ENCODE measurements around the gene PKN3. TPM values are rescaled to one million over a fixed set of nuclear protein-coding genes. Genes with fewer than 3 reads are reported as not detected.

PKN3 gene
- total RNA-seq, 1 donor from 2014 or later = 3.1 TPM

- no peaks in the 10 kb centered on the region for H3K36me3 ChIP-seq (ENCODE audit: insufficient read depth, low read length)
- H3K27ac ChIP-seq (ENCODE audit: low read depth, low read length) = no peak overlapping the region
- Mint-ChIP-seq H3K4me3 (ENCODE audit: unreplicated experiment) (peak overlapping the region; percentile 83), H3K36me3 (ENCODE audit: low read depth, unreplicated experiment) (no peaks in the 10 kb centered on the region), H3K9me3 (ENCODE audit: unreplicated experiment) (no peaks in the 10 kb centered on the region), H3K27ac (ENCODE audit: unreplicated experiment) (no peak overlapping the region), H3K4me1 (ENCODE audit: low read depth, unreplicated experiment) (peaks cover 2% of the 10 kb centered on the region), H3K27me3 (ENCODE audit: low read depth, unreplicated experiment) (no peaks in the 10 kb centered on the region)
- H3K79me2 ChIP-seq (ENCODE audit: insufficient read depth, low read length) = no peaks in the 10 kb centered on the region
- no peaks in the 10 kb centered on the region for H3K27me3 ChIP-seq (ENCODE audit: insufficient read depth, low read length)
- no peaks in the 10 kb centered on the region for H3K4me1 ChIP-seq (ENCODE audit: insufficient read depth, low read length)
- H2AFZ ChIP-seq (ENCODE audit: low read depth, low read length) = peak overlapping the region; percentile 88
- FAIRE-seq (no peak), DNase-seq (ENCODE audit: low read depth) (no peak)
- peak overlapping the region; percentile 61 for H3K4me3 ChIP-seq (ENCODE audit: insufficient read depth, low read depth, low read length)
- no peaks in the 10 kb centered on the region for H4K20me1 ChIP-seq (ENCODE audit: insufficient read depth, low read length)
- peak overlapping the region; percentile 65 for H3K9ac ChIP-seq (ENCODE audit: low read length)
- no peaks in the 10 kb centered on the region for H3K9me3 ChIP-seq (ENCODE audit: insufficient read depth, low read depth, low read length)
- TF ChIP-seq CTCF (IDR thresholded peaks at IDR 0.05; ENCODE audit: insufficient read depth, low read depth, low read length) (no peak), EZH2 (IDR thresholded peaks at IDR 0.05; ENCODE audit: insufficient read depth, low read length) (no peak)
- peak overlapping the region; percentile 90 for H3K4me2 ChIP-seq (ENCODE audit: low read length)
Observed at GRCh38 chr9:128702949-128703615, 779 bp downstream of the PKN3 start.

GRCh38 chr9:128703616-128704355 lies 1.5 kb downstream of the PKN3 start:
- FAIRE-seq (no peak), DNase-seq (ENCODE audit: low read depth) (no peak)
- Histone ChIP-seq H3K4me3 (ENCODE audit: insufficient read depth, low read depth, low read length) (peak overlapping the region; percentile 61), H3K27me3 (ENCODE audit: insufficient read depth, low read length) (no peaks in the 10 kb centered on the region), H3K9me3 (ENCODE audit: insufficient read depth, low read depth, low read length) (no peaks in the 10 kb centered on the region), H4K20me1 (ENCODE audit: insufficient read depth, low read length) (no peaks in the 10 kb centered on the region), H3K36me3 (ENCODE audit: insufficient read depth, low read length) (no peaks in the 10 kb centered on the region), H2AFZ (ENCODE audit: low read depth, low read length) (peak overlapping the region; percentile 88), H3K27ac (ENCODE audit: low read depth, low read length) (no peak overlapping the region), H3K9ac (ENCODE audit: low read length) (peak overlapping the region; percentile 65), H3K4me2 (ENCODE audit: low read length) (peak overlapping the region; percentile 90), H3K4me1 (ENCODE audit: insufficient read depth, low read length) (no peaks in the 10 kb centered on the region), H3K79me2 (ENCODE audit: insufficient read depth, low read length) (no peaks in the 10 kb centered on the region)
- Mint-ChIP-seq H3K4me3 (ENCODE audit: unreplicated experiment) (peak overlapping the region; percentile 83), H3K4me1 (ENCODE audit: low read depth, unreplicated experiment) (peaks cover 2% of the 10 kb centered on the region), H3K27ac (ENCODE audit: unreplicated experiment) (no peak overlapping the region), H3K27me3 (ENCODE audit: low read depth, unreplicated experiment) (no peaks in the 10 kb centered on the region), H3K36me3 (ENCODE audit: low read depth, unreplicated experiment) (no peaks in the 10 kb centered on the region), H3K9me3 (ENCODE audit: unreplicated experiment) (no peaks in the 10 kb centered on the region)
- TF ChIP-seq EZH2 (IDR thresholded peaks at IDR 0.05; ENCODE audit: insufficient read depth, low read length) (no peak), CTCF (IDR thresholded peaks at IDR 0.05; ENCODE audit: insufficient read depth, low read depth, low read length) (no peak)

DNA sequence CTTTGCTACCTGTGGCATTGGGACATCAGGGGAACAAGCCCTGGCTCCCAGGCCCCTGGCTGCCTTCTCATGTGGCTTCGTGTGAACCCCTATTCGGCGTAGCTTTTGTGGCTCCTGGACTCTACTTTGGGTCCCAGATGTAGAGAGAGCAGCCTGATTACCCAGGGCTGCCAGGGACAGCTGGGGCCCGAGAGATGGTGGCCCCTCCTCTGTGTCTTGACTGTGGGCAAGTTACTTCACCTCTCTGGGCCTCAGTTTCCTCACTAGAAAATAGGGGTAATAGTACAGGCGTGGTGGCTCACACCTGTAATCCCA lies 2.0 kb downstream of the PKN3 start:
- no peaks in the 10 kb centered on the region for H3K36me3 Mint-ChIP-seq (ENCODE audit: low read depth, unreplicated experiment)
- H3K79me2 ChIP-seq (ENCODE audit: insufficient read depth, low read length) = no peaks in the 10 kb centered on the region
- H2AFZ ChIP-seq (ENCODE audit: low read depth, low read length) = no peak overlapping the region
- H3K27ac Mint-ChIP-seq (ENCODE audit: unreplicated experiment) = no peak overlapping the region
- H3K4me1 ChIP-seq (ENCODE audit: insufficient read depth, low read length) = no peaks in the 10 kb centered on the region
- H3K27me3 Mint-ChIP-seq (ENCODE audit: low read depth, unreplicated experiment) = no peaks in the 10 kb centered on the region
- no peaks in the 10 kb centered on the region for H4K20me1 ChIP-seq (ENCODE audit: insufficient read depth, low read length)
- no peak overlapping the region for H3K4me3 ChIP-seq (ENCODE audit: insufficient read depth, low read depth, low read length)
- no peaks in the 10 kb centered on the region for H3K9me3 Mint-ChIP-seq (ENCODE audit: unreplicated experiment)
- no peak overlapping the region for H3K9ac ChIP-seq (ENCODE audit: low read length)
- H3K27me3 ChIP-seq (ENCODE audit: insufficient read depth, low read length) = no peaks in the 10 kb centered on the region
- H3K4me3 Mint-ChIP-seq (ENCODE audit: unreplicated experiment) = no peak overlapping the region
- FAIRE-seq (no peak), DNase-seq (ENCODE audit: low read depth) (no peak)
- H3K4me2 ChIP-seq (ENCODE audit: low read length) = no peak overlapping the region
- no peaks in the 10 kb centered on the region for H3K9me3 ChIP-seq (ENCODE audit: insufficient read depth, low read depth, low read length)
- peaks cover 2% of the 10 kb centered on the region for H3K4me1 Mint-ChIP-seq (ENCODE audit: low read depth, unreplicated experiment)
- no peaks in the 10 kb centered on the region for H3K36me3 ChIP-seq (ENCODE audit: insufficient read depth, low read length)
- TF ChIP-seq CTCF (IDR thresholded peaks at IDR 0.05; ENCODE audit: insufficient read depth, low read depth, low read length) (no peak), EZH2 (IDR thresholded peaks at IDR 0.05; ENCODE audit: insufficient read depth, low read length) (no peak)
- no peak overlapping the region for H3K27ac ChIP-seq (ENCODE audit: low read depth, low read length)
